ENCODE measurements around the gene TUBGCP6.
A peak's percentile ranks its signal among the peaks of the same experiment; 100 is the strongest.

Gene TUBGCP6

DNA sequence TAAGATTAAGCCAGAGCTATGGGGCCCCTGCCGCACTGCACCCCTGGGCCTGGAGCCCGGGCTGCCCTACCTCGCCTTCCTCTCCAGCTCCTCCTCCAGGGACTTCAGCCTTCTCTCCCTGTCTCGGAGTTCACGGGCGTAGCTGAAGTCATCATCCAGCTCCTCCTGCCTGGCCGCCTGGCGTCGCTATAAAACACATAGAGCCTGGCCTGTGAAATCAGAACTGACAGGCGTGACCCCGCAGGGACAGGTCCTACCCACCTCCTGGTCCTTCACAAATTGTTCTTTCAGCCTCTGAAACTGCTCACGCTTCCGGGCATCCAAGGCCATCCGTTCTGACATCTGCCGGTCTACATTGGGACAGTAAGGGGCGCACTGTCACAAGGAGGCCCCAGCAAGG lies 20.8 kb downstream of the TUBGCP6 start:
- no peak for DNase-seq

DNA sequence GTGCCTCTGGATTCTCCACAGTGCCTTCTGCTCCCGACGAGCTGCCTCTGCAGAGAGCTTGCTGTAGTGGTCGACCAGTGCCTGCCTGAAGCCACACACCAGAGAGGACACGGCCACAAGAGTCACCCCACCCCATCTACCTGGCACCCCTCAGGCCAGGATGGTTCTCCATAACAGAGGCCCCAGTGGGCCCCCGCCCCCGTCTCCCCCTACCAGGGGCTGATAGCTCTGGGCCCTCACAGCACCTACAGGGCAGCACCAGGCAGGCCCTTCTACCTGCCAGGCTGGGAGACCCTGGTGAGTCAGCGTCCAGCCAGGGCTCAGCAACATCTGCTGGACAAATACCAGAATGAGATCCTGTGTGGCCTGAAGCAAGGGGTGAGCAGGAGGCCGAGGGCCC lies 22.3 kb downstream of the TUBGCP6 start:
- peak; percentile 10 for DNase-seq

DNA sequence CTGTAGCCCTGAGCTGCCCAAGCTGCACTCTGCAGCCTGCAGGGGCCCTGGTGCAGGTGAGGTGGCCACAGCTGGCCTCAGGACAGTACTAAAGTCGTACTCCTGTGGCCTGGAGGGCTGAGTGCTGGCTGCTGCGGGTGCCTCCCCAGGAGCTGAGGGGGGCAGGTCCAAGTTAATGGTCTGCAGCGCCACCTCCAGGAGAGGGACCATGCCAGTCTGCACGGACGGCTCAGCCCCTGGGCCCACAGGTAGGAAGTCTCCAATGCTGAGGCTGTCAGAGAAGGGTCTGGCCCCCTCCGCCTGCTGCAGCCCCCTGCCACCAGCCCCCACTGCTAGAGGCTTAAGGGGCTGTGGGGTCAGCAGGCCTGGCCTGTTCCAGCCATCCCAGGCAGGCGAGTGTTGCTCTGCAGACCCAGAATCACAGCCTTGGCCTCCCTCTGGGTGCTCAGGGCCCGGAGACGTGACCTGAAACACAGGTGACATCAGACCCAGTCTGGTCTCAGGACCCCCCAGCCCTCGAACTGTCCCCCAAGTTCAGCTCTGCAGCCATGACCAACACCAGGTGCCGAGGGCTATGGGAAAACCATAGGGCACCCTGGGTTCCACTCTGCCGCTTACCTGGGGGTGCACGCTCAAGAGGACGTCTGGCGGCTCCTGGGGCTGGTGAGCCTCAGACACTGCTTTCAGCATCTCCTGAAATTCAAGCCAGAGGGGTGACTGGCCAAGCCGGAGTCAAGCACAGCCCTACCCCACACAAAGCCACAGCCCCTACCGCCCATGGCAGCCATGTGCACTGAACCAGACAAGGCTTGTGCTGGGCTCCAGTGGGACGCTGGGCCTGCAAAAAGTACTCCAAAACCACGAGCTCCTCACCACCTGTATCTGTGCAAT lies 23.2 kb downstream of the TUBGCP6 start:
- DNase-seq, result peak; percentile 21

DNA sequence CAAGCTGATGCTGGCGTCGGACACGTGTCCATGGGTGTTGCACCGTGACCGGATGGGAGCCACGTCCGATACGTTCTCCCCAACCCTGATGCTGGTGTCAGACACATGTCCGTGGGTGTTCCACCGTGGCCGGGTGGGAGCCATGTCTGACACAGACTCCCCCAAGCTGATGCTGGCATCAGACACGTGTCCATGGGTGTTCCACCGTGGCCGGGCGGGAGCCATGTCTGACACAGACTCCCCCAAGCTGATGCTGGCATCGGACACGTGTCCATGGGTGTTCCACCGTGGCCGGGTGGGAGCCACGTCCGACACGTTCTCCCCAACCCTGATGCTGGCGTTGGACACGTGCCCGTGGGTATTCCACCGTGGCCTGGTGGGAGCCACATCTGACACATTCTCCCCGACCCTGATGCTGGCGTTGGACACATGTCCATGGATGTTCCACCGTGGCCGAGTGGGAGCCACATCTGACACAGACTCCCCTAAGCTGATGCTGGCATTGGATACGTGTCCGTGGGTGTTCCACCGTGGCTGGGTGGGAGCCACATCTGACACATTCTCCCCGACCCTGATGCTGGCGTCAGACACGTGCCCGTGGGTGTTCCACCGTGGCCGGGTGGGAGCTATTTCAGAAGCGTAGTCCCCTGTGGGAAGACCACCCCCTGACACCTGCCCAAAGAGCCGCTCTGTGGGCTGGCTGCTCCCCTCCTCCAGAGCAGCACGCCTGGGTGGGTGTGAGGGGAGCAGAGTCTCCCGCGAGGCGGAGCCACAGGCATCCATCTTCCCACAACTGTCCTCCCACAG lies 24.0 kb downstream of the TUBGCP6 start:
- peak; percentile 36 for DNase-seq

DNA sequence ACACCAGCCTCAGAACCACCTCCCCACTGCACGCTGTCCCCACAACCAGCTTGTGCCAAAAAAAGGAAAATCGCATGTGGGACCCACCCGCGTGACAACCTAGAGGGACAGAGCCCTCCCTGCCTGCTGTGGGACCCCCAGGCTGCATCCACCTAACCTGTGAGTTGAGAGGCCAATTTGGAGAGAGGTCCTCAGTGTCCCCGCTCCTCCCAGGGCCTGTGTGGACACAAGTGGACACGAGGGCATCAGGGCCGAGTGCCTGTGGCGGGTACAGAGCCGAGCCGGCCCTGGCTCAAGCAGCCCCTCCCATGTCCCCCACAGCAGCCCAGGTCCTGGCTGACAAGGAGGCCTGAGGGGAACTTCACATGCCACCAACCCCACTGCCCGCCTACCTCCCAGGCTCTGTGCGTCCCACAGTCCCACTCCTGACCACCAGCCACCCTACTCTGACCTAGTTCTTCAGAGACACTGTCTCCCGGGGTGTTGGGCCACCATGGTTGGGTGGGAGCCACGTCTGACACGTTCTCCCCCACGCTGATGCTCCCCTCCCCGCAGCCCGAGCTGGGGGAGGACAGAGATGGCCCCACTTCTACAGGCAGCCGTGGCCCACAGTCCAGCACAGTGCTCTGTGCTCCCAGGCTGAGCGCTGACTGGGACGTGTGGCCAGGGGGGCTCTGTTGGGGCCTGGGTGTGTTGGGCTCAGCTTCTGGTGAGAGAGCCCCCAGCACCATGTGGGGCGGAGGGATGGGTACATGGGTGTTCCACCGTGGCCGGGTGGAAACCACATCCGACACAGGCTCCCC lies 24.8 kb downstream of the TUBGCP6 start:
- DNase-seq, result peak; percentile 14

DNA sequence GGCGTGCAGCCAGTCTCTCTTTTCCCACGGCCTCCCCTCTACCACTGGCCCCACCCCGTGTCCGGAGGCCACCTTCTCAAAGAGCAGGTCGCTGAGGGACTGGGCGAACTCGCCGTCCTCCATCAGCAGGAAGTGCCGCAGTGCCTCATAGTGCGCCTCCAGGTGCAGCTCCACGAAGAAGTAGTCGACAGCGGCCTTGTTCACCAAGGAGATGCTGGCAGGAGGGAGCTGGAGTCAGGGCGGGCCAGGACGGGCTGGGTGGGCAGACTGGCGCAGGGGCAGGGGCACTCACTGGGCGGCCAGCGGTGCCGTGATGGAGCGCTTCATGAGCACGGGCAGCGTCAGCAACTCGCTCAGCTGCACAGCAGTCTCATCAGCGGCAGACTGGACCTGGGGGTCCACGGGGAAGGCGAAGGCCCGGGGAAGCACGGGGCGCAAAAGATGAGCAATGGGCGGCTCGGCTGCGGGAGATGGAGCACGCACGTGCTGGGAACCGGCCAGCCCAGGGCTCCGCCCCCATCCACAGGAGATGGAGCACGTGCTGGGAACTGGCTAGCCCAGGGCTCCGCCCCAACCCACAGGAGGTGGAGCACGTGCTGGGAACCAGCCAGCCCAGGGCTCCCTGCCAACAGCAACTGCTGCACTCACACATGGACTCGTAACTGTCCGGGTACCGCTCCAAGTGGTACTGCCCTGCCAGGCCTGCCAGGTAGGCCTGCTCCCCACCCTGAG lies 25.7 kb downstream of the TUBGCP6 start:
- peak; percentile 84 for DNase-seq

DNA sequence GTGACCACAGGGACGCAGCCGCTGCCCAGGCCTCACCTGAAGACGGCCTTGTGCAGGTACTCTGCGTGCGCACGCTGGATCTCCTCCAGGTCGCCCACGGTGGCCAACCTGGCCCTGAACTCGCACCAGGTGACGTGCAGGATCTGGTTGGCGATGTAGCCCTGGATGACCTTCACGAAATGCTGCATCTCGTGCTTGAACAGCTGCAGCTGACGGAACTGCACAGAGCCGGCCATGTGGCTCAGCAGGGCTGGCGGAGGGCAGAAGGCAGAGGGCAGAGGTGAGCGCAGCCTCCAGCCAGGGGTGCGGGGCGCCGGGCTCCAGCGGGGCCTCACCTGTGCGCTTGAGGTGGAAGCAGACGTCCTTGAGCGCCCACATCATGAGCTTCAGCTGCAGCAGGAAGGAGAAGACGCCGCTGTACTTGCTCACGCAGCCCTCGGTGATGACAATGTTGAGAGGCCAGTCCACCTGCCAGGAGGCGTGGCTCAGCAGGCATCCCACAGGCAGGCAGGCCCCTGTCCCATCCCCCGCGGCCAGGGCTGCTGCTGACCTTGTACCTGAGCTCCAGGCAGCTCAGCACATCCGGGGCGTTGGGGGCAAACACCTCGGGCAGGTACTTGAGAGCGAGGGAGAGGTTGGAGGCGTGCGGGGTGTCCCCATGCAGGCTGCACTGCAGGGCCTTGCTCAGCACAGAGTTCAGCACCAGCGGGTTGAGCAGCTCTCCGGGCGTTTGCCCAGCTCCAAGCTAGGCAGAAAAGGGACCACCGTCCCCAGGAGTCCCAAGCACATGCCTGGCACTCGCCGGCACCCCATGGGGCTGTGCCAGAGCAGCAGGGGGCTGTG lies 26.4 kb downstream of the TUBGCP6 start:
- DNase-seq, result peak; percentile 39

DNA sequence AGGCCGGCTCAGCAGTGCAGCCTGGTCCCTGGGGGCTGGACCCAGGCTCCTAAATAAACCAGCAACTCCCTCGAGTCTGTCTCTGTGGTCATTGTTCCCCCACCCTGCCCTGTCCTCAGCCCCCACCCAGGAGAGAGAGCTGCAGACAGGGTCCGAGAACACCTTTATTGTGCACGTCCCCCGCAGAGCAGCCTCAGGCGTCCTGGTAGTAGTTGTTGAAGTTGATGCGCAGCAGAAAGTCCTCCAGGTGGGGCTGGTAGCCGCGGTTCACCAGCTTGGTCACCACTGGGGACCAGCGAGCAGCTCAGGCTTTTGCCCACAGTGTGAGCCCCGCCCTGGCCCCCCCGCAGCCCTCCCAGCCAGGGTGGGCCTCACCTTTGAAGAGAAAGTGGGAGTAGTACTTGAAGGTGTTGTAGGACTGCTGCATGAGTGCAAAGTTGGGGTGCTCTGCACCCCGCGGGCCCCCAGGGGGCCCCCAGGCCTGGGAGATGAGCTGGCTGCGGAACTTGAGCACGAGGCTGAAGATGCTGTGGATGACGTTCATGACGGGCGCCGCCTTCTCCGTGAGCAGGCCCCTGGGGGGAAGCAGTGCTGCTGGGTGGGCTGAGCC lies 27.2 kb downstream of the TUBGCP6 start:
- peak; percentile 31 for DNase-seq

DNA sequence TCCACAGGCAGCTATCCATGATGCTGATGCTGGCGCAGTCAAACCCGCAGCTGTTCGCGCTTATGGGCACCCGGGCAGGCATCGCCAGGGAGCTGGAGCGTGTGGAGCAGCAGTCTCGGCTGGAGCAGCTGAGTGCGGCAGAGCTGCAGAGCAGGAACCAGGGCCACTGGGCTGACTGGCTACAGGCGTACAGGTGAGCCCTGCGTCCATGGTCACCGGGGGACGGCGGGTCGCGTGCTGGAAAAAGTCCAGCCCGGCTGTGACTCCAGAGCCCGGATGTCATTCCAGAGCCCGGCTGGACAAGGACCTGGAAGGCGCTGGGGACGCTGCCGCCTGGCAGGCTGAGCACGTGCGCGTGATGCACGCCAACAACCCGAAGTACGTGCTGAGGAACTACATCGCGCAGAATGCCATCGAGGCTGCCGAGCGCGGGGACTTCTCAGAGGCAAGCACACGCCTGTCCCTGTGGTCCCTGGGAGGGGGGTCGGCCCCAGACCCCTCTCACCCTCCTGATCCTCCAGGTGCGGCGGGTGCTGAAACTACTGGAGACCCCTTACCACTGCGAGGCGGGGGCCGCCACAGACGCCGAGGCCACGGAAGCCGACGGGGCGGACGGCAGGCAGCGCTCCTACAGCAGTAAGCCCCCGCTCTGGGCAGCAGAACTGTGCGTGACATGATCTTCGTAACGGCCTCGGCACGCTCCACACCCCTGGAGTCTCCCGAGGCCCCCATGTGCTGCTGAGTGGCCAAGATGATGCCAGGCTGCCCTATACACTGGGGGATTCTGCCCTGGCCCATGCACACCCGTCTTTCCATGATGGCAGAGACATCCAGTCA lies 27.9 kb downstream of the TUBGCP6 start:
- peak; percentile 26 for DNase-seq

DNA sequence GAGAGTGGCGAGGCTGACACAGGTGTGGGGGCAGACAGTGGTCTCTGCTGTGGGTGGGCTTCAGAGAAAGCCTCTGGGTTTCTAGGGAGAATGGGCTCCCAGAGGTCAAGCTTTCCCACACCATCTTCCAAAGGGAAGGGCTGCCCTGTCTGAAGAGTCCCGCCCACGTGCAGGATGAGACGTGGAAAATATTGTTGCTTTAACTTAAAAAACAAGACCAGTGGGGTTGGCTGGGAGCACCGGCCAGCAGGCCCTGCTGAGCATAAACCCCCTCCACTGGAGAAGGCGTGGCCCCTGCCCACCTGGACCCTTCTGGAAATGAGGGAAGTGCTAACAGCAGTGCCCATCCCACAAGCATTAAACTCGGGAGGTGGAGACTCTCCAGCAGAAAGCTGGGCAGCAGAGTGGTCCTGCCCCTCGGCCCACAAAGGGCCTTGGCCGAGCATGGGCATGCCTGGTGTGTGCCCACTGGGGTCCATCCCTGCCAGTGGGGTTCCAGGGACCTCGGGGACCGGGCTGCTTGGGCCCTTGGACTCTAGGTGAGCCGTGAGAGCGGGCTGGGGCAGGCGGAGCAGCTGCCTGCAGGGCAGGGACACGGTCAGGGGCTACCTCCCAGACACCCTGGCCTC lies 28.7 kb downstream of the TUBGCP6 start:
- no peak for DNase-seq

DNA sequence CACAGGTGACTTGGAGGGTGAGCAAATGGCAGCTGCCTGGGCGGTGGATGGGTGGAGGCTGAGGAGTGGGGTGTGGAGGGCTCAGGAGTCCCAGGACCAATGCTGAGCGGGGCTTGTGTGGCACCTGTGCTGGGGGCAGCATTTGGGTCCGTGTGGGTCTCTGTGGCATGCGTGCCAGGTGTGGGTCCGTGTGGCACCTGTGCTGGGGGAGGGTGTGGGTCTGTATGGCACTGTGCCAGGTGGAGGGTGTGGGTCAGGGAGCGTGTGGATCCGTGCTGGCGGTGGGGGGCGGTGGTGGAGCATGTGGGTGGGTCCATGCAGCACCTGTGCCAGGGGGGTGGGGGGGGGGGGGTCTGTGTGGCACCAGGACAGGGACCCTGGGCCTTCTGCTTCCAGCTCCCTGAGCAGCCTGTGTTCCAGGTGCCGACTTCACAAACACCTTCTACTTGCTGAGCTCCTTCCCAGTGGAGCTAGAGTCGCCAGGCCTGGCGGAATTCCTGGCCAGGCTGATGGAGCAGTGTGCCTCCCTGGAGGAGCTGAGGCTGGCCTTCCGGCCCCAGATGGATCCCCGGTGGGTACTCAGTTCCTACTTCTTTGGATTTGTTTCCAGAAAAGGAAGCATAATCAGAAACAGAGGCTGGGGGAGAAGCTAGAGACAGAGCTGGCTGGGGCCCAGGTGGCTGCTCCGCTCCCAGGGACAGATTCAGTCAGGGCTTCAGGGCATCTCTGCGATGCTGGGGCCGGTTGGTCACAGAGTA lies 29.3 kb downstream of the TUBGCP6 start:
- DNase-seq, result no peak

DNA sequence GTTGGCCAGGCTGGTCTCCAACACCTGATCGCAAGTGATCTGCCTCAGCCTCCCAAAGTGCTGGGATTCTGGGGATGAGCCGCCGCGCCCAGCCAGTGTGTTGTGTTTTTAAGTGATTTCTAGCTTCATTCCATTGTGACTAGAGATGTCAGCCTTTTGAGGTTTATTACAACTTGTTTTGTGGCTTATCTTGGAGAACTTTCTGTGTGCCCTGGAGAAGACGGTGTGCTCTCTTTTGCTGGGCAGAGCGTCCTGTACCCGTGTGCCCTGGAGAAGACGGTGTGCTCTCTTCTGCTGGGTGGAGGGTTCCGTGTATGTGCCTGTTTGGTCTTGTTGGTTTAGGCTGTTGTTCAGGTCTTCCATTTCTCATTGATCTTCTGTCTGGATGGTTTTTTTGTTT lies 31.6 kb downstream of the TUBGCP6 start:
- DNase-seq, result no peak

DNA sequence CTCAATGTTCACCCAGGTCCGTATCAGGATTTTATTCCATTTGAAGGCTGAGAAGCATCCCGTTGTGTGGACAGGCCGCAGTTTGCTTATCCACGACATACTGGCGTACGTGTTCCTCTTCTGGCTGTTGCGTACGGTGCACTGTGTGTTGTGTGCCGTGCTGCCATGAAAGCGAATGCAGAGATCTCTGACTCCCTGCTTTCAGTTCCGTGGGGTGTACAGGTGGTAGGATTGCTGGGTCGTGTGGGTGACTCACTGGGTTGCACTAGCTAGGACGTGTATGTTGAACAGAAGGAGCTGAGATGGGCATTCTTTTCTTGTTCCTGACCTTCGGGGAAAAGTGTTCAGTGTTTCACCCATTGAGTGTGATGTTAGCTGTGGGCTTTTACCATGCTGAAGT lies 33.7 kb downstream of the TUBGCP6 start:
- peak; percentile 16 for DNase-seq

DNA sequence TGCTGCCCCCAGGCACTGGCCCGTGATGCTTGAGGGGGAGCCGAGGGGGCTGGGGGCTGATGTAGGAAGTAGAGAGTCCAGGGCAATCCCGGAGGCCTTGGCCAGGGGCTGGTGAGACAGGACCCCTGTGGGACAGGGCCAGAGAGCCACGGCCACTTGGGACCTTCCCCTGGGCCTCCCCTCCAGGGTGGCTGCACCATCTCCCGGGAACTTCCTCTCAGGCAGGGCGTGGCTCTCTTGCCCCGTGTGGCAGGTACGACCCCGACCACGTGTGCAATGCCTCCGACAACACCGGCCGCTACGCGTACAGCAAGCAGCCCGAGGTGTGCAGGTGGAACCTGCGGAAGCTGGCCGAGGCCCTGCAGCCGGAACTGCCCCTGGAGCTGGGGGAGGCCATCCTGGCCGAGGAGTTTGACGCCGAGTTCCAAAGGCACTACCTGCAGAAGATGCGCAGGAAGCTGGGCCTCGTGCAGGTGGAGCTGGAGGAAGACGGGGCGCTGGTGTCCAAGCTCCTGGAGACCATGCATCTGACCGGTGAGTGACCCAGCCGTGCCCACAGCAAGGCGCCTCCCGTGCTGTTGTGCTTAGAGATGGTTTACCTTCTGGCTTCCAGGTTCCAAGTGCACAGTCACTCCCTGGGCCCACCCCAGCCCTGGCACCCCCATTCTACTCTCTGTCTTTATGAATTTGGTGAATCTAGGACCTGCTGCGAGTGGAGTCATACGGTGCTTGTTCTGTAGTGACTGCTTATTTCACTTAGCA lies 34.3 kb downstream of the TUBGCP6 start:
- DNase-seq, result peak; percentile 23

DNA sequence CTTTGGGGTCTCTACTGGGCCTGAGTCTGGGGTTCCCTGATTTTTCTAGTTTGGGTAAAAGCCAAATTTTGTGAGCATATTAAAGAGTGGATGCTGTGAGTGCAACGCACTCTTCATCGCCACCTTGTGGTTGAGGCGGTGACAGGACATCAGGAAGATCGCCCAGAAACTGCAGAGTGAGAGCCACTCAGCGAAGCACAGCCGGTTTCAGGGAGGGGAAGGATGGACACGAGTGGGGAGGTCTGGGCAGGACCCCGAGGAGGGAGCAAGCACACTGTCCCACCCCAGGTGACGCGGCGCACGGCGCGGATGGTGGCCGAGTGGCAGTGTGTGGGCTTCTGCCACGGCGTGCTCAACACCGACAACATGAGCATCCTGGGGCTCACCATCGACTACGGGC lies 34.9 kb downstream of the TUBGCP6 start:
- peak; percentile 63 for DNase-seq

DNA sequence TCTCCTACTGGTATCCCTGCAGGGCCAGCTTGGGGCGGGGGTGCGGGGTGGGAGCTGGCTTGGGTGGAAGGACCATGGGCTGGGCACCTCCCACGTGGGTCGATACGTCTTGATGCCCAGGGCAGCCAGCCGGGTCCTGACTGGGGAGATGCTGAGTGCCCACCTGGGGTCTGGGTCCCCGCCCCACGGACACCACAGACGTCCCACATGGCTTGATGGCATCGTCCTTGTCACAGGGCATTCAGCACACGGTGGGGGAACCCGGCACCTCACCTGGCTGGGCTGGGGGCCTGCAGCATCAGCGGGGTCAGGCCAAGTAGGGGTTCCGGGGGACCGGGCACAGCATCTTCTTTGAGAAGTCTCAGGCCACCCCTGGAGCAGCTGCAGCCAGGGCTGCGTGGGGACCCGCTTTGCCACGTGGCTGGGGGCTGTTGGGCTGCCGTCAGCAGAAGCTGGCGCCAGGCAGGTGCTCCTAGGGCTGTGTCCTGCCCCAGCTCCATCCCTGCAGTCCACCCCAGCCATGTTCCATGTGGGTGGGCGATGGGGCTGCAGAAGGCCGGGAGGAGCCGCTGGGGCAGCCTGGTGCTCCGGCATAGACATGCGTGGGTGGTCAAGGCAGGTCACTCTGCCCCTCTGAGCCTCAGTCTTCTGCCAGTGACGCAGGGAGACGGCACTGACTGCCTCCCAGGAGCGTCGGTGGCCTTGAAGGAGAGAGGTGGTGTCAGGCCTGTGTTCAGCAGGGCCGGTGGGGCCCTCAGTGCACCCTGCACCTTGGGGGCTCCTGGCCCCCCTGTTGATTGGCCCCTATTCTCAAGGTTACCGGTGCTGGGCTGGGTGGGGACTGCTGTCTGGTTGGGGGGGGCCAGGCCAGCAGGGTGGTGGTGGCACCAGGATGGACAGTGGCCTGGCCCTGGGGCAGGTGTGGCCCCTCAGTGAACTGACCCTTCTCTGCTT lies 35.6 kb downstream of the TUBGCP6 start:
- DNase-seq, result peak; percentile 40
